ENCODE measurements around the gene FAM25G.
A peak's percentile ranks its signal among the peaks of the same experiment; 100 is the strongest.
"Not testable (repeated sequence)": the region's sequence is repeated elsewhere in the genome, so short reads cannot be mapped to it uniquely, and the experiment has no call there.

Gene FAM25G

GRCh38 chr10:47462577-47463358, 28.7 kb downstream of the FAM25G start:
- DNase-seq, result not testable (repeated sequence)

GRCh38 chr10:47461261-47461687, 30.2 kb downstream of the FAM25G start:
- not testable (repeated sequence) for DNase-seq

DNA sequence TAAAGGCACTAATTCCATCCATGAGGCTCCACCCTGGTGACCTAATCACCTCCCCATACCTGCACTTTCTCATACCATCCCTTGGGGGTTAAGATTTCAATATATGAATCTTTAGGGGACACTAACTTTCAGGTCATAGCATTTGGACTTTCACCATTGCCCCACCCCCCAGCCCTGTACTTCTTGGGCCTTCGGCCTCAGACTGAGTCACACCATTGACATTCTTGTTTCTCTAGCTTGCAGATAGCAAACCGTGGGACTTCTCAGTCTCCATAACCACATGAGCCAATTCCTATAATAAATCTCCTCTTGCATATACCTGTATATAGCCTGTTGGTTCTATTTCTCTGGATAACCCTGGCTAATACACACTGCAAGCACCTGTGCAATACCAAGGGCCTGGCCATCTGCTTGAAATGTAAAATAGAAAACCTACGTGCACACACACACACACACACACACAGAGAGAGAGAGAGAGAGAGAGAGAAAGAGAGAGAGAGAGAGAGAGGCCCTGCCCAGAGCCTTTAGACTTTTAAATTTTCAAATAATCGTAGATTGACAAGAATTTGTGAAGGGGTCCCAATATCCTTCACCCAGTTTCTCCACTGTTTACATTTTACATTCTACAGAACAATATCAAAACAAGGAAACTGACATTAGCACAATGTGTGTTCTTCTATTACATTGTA, 32.9 kb downstream of the FAM25G start:
- no peak for DNase-seq

GRCh38 chr10:47457826-47458225, 33.7 kb downstream of the FAM25G start:
- DNase-seq, result no peak

DNA sequence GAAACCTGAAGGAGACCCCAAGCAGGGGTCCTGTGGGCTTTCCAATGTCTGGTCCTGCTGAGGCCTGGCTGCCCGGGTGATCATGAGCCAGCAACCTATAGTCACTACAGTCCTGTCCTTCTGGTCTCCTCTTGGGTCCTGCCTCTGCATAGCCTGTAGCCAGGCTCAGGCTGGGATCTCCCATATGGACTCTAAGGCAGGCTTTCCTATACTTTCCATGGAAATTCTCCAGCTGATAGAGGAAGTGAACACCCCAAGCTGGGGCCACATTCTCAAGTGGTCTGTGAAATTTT, 34.0 kb downstream of the FAM25G start:
- DNase-seq, result no peak

DNA sequence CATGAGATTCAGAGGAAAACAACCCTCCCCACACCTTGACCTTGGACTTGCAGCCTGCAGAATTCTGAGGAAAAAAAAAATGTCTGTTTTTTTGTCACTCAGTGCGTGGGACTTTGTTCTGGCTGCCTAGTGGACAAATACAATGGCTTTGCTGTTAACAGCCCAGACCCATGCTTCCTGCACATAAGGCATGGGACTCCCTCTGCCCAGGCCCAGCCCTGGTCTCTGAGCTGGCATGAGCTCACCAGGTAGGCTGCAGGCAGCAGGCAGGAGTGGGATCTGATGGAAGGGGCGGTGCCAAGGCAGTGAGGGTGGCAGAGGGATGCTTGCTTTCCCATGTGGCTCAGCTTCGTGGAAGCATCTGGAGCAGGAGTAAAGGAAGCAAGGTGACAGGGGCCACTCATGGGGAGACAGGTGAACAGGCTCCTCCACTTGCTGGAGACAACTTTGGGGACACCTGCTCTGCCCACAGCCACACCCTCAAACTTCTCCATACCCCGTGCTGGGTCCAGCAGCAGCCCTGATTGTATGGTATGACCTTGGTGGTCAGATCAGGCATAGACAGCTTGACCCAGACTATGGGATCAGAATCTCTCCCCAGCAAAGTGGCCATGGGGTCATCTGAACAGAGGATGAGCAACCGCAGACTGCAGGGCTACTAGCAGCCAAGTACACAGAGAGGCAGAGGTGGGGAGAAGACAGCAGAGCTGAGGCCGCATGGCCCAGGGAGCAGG, 34.5 kb downstream of the FAM25G start:
- DNase-seq, result no peak

DNA sequence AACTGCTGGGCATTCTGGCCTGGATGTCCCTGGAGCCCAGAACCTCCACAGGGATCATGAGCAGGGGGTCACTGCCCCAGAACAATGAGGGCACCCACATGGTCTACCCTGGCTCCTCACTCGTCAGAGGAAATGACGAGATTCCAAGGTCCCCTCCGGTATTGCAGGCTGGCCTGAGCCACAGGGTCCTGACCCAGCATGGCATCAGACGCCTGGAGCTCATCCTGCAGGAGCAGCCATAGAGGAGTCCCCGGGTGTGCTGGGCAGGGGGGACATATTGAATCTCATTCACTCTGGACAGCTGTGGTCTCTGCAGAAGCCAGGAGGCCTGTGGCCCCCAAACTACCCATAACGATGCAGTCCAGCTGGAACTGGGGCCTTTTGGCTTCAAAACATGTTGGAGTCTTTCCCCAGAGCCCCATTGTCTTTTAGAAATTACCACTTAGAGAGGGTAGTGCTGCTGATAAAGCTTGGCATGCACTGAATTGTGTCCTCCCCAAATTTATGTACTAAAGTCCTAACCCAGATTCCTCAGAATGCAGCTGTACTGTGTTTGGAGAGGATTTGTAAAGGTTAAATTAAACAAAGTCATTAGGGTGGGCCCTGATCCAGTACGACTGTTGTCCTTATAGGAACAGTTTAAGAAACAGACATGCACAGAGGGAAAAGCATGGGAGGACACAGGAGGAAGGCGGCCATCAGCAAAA, 35.3 kb downstream of the FAM25G start:
- DNase-seq, result no peak

DNA sequence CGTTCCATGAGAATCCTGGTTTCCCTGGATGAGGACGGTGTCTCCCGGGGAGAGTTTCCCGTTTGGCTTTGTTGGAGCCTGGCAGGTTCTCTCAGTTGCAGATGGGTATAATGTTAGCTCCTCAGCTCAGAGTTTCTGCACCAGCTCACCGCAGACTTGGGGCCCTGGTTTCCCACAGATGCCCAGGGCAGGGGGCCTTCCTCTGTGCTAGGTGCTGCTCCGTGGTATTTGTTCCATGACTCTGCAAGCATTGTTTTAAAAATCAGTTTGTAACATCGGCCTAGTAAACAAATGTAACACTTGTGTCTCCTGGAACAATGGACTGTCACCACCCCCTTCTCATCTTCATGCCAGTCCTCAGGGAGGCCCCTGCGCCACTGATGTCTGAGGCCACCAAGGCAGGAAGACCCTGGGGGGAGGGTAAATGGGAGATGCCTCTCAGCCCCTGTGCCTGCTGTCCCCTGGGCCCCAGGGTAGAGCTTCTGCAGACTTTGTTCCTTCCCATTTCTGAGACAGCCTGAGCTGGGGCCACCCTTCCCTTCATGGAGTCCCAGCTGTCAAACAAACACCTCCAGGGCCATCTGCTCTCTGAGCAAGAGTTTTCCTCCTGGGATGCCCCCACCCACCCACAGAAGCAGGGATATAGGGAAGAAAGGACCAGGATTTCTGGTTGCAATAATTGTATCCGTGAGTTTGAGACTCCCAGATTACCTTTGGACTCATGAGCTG, 36.0 kb downstream of the FAM25G start:
- DNase-seq, result not testable (repeated sequence)

DNA sequence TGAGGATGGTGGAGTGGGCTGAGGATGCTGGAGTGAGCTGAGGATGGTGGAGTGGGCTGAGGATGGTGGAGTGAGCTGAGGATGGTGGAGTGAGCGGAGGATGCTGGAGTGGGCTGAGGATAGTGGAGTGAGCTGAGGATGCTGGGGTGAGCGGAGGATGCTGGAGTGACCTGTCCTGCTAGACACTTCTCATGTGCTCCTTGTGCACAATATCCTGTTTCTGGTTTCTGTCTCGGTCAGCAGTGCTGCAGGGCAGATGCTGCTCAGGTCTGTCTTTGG, 36.8 kb downstream of the FAM25G start:
- DNase-seq, result no peak

DNA sequence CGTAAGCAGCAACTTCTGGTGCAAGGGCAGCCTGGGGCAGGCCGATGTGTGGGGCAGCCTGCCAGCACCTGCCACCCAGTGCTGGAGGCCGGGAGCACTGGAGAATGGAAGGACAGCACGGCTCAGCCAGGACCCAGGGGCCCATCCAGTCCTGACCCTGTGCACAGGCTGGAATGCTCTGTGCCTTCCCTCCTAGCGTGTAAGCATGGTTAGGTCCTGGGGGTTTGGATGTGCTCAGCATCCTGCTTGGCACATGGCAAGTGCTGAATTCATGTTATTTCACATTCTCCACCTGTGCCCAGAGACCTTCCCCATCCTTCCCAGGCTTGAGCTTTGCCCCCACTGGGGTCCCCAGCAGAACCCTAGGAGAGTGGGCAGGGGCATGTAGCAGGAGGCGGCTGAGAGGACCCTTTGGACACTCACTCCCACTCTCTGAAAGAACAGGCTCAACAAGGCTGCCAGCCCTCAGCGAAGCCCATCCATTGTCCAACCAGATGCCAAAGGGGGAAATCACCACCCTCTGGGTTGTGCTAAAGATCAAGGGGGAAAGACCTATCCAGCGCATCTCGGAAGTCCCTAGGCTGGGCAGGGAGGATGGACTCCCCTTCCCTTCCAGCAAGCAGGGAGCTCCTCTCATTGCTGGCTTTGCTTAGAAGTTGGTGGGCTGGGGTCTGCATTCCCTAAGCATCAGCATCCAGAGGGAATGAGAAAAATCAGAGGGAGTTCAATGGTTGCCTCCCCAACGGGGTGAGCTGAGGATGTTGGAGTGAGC, 37.3 kb downstream of the FAM25G start:
- DNase-seq, result no peak

GRCh38 chr10:47453141-47454007, 38.1 kb downstream of the FAM25G start:
- no peak for DNase-seq

DNA sequence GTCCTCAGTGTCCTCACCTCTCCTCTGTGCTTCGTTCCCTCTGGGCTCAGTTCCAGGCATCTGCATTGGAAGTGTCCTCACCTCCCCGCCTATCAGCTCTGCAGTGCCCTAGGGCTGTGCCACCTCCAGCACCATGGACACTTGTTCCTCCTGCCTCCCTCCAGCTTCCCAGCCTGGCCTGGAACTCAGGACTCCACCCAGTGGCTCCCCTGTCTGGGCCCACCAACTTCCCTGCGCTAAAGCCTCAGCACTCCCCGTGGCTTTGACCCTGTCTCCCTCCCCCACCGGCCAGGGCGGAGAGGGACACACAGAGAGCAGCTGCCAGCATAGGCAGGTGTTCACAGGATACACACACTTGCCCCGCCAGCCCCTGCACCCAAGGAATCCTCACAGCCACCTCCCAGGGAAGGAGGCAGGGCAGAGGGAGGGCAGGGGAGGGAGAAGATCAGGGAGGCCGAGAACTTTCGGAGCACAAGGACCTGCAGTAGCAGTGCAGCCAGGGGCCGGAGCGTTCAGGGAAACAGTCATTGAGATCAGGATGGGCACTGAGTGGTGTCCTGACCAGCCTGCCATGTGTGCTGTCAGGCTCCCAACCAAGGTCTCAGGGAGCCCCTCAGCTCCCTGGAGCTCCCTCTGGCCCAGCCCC, 38.9 kb downstream of the FAM25G start:
- no peak for DNase-seq

GRCh38 chr10:47451998-47452494, 39.5 kb downstream of the FAM25G start:
- DNase-seq, result no peak

DNA sequence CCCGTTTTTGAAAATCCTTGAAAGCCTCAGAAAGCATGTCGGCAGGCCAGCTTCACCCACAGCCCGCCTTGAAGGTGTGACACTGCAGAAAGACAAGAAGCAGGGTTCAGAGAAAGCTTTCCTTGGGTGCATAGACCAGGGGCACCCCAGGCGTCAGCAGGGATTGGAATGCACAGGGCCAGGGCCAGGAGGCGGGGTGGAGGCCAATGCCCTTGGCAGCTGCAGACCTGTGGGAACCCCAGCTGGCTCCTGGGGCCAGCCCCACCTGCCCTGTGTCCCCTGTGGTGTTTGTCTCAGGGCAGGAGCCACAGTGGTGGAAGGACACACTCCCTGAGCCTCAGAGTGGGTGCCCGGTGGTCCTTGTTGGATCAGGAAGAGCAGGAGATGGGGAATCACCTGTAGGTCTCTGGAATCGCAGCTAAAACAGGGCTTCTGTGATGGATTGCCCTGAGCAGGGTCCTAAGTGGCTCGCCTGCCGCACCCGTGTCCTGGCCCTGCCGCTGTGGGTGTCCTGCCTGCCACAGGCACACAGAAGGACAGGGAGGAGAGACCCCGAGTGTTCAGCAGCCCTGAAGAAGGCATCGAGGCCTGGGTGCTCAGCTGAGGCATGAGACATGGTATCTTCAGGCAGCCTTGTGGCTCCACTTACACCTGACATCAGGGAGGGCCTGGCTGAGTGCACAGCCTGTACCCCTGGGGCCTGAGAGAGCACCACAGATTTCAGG, 40.1 kb downstream of the FAM25G start:
- DNase-seq, result no peak

DNA sequence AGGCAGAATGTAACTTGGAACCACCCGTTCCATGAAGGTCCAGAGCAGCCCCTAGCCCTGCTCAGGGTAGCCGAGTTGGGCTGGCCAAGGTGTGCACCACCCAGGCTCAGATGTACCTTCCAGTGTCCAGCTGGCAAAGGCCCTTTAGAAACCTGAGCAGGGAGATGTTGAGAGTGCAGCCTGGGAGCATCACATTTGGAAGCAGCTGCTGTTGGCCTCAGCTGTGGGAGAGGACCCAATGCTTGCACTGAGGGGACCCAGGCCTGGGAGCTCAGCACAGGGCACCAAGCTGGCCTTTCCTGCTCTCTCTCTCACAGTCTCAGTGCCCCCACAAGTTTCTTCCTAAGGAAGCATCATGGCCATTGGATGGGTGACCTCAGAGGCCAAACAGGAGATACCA, 41.1 kb downstream of the FAM25G start:
- DNase-seq, result no peak

GRCh38 chr10:47449979-47450378, 41.5 kb downstream of the FAM25G start:
- DNase-seq, result no peak

- DNase-seq, result peak in 1 of 2 donors; percentile 30
Measured at GRCh38 chr10:47449102-47449978, 42.2 kb downstream of the FAM25G start.

DNA sequence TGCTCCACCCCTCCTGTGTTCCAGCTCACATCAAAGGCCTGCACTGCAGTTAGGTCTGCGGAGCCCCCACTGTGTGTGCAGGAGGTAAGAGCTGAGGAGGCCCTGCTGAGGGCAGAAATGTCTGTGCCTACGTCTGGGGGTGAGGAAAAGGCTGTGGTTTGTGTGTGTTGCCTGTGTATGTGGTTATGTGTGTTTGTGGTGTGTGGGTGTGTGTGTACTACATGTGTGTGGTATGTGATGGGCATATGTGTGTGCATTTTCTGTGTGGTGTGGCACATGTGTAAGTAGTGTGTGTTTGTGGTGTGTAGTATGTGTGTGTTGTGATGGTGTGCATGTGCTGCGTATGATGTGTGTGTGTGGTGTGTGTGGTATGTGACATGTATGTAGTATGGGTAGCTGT, 43.8 kb downstream of the FAM25G start:
- no peak for DNase-seq

Data from hippocampal formation (tissue), 2 donors.